Measurements from ENCODE around the gene CST3.
A peak's percentile ranks its signal among the peaks of the same experiment; 100 is the strongest.
"Not testable (repeated sequence)": the region's sequence is repeated elsewhere in the genome, so short reads cannot be mapped to it uniquely, and the experiment has no call there.

CST3 gene, protein sequence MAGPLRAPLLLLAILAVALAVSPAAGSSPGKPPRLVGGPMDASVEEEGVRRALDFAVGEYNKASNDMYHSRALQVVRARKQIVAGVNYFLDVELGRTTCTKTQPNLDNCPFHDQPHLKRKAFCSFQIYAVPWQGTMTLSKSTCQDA

DNA sequence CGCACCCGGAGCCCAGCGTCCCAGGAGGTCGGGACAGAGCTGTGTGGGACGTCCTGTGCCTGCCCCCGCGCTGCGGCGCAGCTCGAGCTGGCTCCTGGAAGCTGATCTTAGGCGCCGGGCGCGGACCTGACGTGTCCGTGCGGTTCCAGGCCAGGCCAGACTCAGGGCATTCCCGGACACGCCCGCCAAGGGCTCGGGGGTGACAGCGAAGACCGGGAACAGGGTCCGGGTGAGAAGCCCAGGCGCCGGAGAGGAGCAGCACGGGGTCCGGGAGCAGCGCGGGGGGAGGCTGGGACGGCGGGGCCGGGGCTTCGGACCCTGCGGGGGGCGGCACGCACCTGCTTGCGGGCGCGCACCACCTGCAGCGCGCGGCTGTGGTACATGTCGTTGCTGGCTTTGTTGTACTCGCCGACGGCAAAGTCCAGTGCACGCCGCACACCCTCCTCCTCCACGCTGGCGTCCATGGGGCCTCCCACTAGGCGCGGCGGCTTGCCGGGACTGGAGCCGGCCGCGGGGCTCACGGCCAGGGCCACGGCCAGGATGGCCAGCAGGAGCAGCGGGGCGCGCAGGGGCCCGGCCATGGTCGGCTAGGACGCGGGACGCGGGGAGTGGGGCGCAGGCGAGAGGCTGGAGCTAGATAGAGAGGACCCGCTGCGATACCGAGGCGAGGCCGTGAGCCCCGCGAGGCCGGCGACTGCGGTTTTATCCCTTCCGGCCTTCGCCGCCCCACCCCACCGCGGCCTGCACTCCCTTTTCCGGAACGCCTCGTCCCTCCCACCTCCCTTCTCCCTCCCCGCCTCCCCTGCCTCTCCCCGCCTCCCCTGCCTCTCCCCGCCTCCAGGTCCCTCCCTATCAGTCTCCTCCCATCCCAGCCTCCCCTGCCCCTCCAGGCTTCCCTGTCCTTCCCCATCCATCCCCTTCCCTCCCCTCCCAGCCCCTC lies at the start of gene CST3:
CST3 (minus strand) TSS at position 674 of the 940 bp plus-strand sequence; CDS start at position 581, 93 bp downstream.
- in situ Hi-C loops (cut with HindIII; ENCODE audit: low pct_unique_long_range_greater_than_20kb, low sequenced_read_pairs), result no loop called here
- no peak for TF ChIP-seq JUND (IDR thresholded peaks at IDR 0.05; ENCODE audit: low read depth)
- DNase-seq (ENCODE audit: low read depth in 1 of 2, low spot score in 1 of 2), result peak; percentile 86 to 87

- TF ChIP-seq JUND (IDR thresholded peaks at IDR 0.05; ENCODE audit: low read depth), result no peak
- in situ Hi-C loops (cut with HindIII; ENCODE audit: low pct_unique_long_range_greater_than_20kb, low sequenced_read_pairs), result no loop called here
- peak in 1 of 2 experiments; percentile 27 for DNase-seq (ENCODE audit: low read depth in 1 of 2, low spot score in 1 of 2)
Observed at GRCh38 chr20:23686046-23686750, 48.4 kb upstream of the CST3 start.

DNA sequence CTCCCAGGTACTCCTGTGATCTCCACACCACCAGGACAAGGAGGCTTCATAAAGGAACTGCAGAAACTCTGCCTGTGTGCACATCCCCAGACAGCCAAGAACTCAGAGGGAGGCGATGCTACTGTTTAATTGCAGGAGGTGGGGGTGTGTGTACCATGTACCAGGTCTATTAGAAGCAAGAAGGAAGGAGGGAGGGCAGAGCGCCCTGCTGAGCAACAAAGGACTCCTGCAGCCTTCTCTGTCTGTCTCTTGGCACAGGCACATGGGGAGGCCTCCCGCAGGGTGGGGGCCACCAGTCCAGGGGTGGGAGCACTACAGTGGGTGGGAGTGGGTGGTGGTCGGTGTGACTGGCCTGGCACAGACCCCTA lies 47.8 kb upstream of the CST3 start:
- in situ Hi-C loops (cut with HindIII; ENCODE audit: low pct_unique_long_range_greater_than_20kb, low sequenced_read_pairs); DNase-seq (ENCODE audit: low read depth in 1 of 2, low spot score in 1 of 2): not testable (repeated sequence)

GRCh38 chr20:23684261-23684660 lies 46.5 kb upstream of the CST3 start:
- no peak for TF ChIP-seq JUND (IDR thresholded peaks at IDR 0.05; ENCODE audit: low read depth)
- in situ Hi-C loops (cut with HindIII; ENCODE audit: low pct_unique_long_range_greater_than_20kb, low sequenced_read_pairs), result no loop called here
- DNase-seq (ENCODE audit: low read depth in 1 of 2, low spot score in 1 of 2), result no peak

DNA sequence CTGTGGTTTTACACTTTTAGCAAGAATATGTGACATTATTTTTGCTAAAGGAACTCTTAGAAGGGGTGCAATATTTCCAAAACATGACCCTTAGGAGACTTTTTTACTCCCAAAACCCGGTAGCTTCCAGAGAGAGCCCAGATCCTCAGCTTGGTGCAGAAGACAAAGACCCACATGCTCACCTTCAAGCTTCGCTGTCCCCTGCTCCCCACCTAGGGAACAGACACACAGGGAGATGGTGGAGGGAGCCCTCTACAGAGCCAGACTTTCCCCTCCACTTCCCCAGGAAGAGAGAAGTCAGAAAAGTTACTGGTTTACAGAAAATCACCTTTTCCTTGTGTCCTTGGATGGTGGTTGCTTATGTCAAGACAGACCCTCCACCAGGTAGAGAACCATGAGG lies 46.1 kb upstream of the CST3 start:
- no peak for TF ChIP-seq JUND (IDR thresholded peaks at IDR 0.05; ENCODE audit: low read depth)
- in situ Hi-C loops (cut with HindIII; ENCODE audit: low pct_unique_long_range_greater_than_20kb, low sequenced_read_pairs), result no loop called here
- DNase-seq (ENCODE audit: low read depth in 1 of 2, low spot score in 1 of 2), result no peak

- DNase-seq (ENCODE audit: low read depth in 1 of 2, low spot score in 1 of 2), result no peak
- in situ Hi-C loops (cut with HindIII; ENCODE audit: low pct_unique_long_range_greater_than_20kb, low sequenced_read_pairs), result no loop called here
Observed at GRCh38 chr20:23683281-23683680, 45.5 kb upstream of the CST3 start.

DNA sequence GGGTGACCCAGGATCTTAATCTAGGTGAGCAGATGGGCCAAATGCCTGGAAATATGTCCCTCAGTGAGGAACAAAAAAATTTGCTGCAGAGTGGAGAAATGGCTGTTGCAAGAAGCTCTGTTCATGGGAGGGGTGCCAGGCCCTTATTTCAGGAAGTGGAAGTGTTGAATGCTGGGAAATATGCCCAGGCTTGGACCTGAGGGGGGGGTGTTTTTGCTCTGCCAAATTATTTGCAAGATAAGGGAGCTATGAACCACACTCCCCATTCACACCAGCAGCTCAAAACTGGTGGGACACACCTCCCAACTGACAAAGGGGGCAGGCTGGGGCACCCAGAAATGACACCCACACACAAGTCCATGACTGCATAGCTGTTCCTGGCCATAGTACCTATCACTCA lies 42.4 kb upstream of the CST3 start:
- DNase-seq (ENCODE audit: low read depth in 1 of 2, low spot score in 1 of 2), result no peak
- in situ Hi-C loops (cut with HindIII; ENCODE audit: low pct_unique_long_range_greater_than_20kb, low sequenced_read_pairs), result no loop called here
- TF ChIP-seq JUND (IDR thresholded peaks at IDR 0.05; ENCODE audit: low read depth), result no peak

More at GRCh38 chr20:23683281-23683680, 45.5 kb upstream of the CST3 start:
- no peak for TF ChIP-seq JUND (IDR thresholded peaks at IDR 0.05; ENCODE audit: low read depth)

DNA sequence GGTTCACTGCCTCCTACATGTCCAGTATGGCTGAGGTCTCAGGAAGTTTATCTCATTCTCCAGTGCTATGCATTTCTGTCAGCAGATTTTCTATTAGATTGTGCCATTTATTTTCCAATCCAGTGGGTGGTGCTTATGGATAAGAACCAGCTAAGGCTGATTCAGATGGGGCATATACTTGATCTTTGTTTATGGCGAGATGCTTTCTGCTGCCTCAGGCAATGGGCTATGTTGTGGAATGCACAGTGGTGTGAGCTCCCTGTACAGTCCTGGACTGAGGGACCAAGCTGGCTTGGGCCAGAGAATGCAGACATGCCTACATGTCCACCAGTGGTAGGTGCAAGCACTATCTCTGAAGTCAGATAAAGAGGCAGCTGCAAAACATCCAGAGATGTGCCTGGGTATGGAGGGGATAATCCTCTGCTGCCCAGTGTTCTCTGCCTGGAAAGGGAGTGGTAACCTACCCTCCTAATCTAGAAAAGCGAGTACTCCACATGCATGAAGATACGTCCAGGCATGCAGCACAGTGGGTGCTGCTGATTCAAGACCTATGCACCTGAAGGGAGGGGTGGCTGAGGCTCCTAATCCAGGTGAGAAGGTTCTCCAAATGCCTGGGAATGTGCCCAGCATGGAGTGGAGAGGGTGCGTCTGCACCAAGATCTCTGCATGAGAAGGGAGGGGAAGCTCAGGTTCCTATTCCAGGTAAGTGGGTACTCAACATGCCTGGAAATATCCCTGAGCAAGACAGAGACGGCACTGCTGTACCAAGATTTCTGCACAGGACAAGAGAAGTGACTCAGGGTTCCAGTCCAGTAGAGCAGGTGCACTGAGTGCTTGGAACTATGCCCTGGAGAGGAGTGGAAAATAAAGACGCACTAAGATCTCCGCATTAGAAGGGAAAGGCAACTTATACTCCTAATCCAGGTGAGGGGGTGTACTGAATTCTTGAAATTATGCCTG lies 41.7 kb upstream of the CST3 start:
- no peak for TF ChIP-seq JUND (IDR thresholded peaks at IDR 0.05; ENCODE audit: low read depth)
- no peak for DNase-seq (ENCODE audit: low read depth in 1 of 2, low spot score in 1 of 2)
- in situ Hi-C loops (cut with HindIII; ENCODE audit: low pct_unique_long_range_greater_than_20kb, low sequenced_read_pairs), result no loop called here

DNA sequence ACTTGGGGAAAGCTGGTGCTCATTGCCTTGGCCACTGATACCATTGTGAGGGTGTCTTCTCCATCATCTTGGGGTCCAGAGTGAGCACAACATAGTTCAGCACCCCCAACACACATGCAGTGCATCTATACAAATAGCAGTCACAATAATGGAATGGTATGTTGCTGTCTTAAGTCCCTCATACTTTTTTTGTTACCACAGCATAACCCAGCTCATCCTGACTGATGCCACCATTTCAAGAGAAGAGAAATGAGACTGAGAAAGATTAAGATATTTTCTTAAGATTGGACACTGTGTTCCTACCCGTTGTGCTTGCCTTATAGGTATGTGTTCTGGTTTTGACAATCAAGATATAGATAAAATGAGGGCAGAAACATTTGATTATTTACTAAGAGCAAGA lies 35.5 kb upstream of the CST3 start:
- no peak for TF ChIP-seq JUND (IDR thresholded peaks at IDR 0.05; ENCODE audit: low read depth)
- DNase-seq (ENCODE audit: low read depth in 1 of 2, low spot score in 1 of 2), result no peak
- in situ Hi-C loops (cut with HindIII; ENCODE audit: low pct_unique_long_range_greater_than_20kb, low sequenced_read_pairs), result no loop called here

DNA sequence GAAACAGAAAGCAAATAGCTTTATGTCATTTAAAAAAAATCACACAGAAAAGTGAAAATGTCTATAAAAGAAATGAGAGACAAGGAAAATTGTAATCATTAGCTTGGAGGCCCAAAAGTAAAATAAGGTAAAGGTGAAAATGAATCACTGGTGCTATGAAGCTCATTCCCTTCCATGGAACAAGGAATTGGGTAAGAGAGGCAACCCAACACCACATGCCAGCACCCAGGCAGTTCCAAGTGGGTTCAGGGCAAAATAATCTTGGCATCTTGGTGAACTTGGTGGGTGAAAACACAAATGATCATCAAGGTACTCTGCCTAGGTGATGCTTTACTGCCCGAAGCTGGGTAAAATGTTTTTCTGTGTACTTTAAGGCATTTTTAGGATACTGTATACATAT lies 34.4 kb upstream of the CST3 start:
- no peak for DNase-seq (ENCODE audit: low read depth in 1 of 2, low spot score in 1 of 2)

DNA sequence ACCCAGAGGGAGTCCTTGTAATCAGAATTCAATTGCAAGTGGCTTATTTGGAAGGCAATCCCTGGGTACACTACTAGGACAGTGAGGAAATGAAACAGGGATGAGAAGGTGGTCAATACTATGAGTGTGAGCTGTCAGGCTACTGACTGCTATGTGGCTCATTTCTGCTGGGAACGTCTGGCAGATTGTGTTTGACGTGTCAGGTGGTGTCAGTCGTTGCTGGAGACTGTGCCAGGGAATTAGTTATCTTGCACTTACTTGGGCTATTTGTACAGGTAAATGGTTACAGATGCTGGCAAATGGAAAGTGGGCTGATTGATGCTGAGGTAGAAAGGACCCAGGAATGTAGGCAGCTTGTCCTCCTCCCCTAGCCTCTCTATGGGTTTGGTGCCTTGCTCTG lies 33.7 kb upstream of the CST3 start:
- in situ Hi-C loops (cut with HindIII; ENCODE audit: low pct_unique_long_range_greater_than_20kb, low sequenced_read_pairs), result no loop called here
- TF ChIP-seq JUND (IDR thresholded peaks at IDR 0.05; ENCODE audit: low read depth), result no peak
- no peak for DNase-seq (ENCODE audit: low read depth in 1 of 2, low spot score in 1 of 2)

More for the DNA sequence above, 34.4 kb upstream of the CST3 start:
- no peak for TF ChIP-seq JUND (IDR thresholded peaks at IDR 0.05; ENCODE audit: low read depth)
- in situ Hi-C loops (cut with HindIII; ENCODE audit: low pct_unique_long_range_greater_than_20kb, low sequenced_read_pairs), result no loop called here

- in situ Hi-C loops (cut with HindIII; ENCODE audit: low pct_unique_long_range_greater_than_20kb, low sequenced_read_pairs), result no loop called here
- TF ChIP-seq JUND (IDR thresholded peaks at IDR 0.05; ENCODE audit: low read depth), result no peak
- DNase-seq (ENCODE audit: low read depth in 1 of 2, low spot score in 1 of 2), result no peak
Observed at GRCh38 chr20:23670361-23670760, 32.6 kb upstream of the CST3 start.
